Cardiac muscle cell (in vitro differentiated cells and primary cell): Measurements from ENCODE around the gene SIRT2. TPM values are rescaled to one million over a fixed set of nuclear protein-coding genes. Genes with fewer than 3 reads are reported as not detected.

Source experiments
- DNase-seq, 2 donors: peaks; one replicate each; pipeline versions ENCODE4 v3.0.0 to v3.0.0-alpha.2; 2010 to 2017; ENCODE audit warnings: low read depth in 1 of 2, low spot score in 1 of 2
- H3K27ac ChIP-seq: fragments of 200-600 bp; sonication (generic); 2 replicates; pipeline ENCODE4 v1.5.1; 2016
- H3K27me3 ChIP-seq: fragments of 200-600 bp; sonication (generic); 2 replicates; pipeline ENCODE4 v1.6.0; 2016; ENCODE audit warnings: control low read depth
- H3K36me3 ChIP-seq: fragments of 200-600 bp; sonication (generic); 2 replicates; pipeline ENCODE4 v1.5.1; 2016; ENCODE audit warnings: control low read depth
- H3K4me1 ChIP-seq: fragments of 200-600 bp; sonication (generic); 2 replicates; pipeline ENCODE4 v1.8.1; 2017; ENCODE audit warnings: low read depth, mild to moderate bottlenecking, mixed run types
- H3K4me3 ChIP-seq: fragments of 200-600 bp; sonication (generic); 2 replicates; pipeline ENCODE4 v1.5.1; 2016; ENCODE audit warnings: mild to moderate bottlenecking
- H3K9me3 ChIP-seq: fragments of 200-600 bp; sonication (generic); 2 replicates; pipeline ENCODE4 v1.5.1; 2017; ENCODE audit warnings: low read depth, mild to moderate bottlenecking, control low read depth
- CTCF ChIP-seq: IDR thresholded peaks from 2 replicates; pipeline ENCODE4 v1.5.1; 2012; ENCODE audit warnings: low read depth, mild to moderate bottlenecking, low read length
- polyA plus RNA-seq: library from polyadenylated mRNA; unstranded; fragments of >200 nt; fragmentation: Nextera tagmentation; extraction: Ambion mirVana; gene quantifications from 2 replicates; pipeline ENCODE4 v1.2.1, GENCODE V29; 2016
- total RNA-seq: library from RNA; depleted of rRNA; stranded (reverse); fragments of >200 nt; gene quantifications from 2 replicates; pipeline ENCODE4 v1.2.3, GENCODE V29; 2016

SIRT2 gene
- total and polyA plus RNA-seq, 2 experiments from 2014 or later: 33.4 to 33.5 TPM

DNA sequence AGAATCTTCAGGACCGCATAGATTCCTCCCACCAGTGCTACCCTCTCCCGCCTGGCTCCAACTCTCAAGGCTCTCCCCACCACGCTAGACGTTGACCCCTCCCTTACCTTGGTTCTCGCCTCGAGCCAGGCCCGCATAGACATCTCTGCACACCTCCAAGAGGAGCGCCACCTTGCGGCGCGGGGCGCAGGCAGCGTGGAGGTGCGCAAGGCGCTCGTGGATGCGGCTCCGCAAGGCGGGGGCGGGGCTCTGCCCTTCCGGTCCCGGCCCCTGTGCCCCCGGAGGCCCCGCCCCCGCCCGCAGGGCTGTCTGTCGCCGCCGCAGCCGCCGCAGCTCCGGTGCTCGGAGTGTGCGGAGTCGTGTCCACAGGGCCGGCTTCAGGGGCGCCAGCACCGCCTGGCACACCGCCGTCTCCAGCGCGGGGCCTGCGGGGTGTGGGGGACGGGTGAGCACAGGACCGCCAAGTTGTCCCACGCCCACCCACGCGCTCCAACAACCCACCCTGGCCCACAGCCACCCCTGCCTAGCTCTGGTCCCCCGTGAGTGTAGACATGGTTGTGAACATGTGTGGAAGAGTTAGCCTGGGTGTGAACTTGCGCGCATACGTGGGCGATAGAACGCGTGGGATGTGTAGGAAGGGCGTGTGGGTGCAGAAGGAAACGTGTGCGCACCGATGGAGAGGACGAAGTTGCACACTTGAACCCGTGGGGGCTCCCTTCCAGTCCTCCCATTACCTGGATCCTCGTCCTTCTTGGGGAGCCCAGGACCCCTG is 29.4 kb downstream of the SIRT2 start:
- DNase-seq: peak; percentile 66 to 82
- Histone ChIP-seq H3K9me3 (no peaks in the 10 kb centered on the region), H3K27me3 (no peaks in the 10 kb centered on the region), H3K4me1 (no peaks in the 10 kb centered on the region), H3K4me3 (peak overlapping the region; percentile 11), H3K27ac (no peak overlapping the region), H3K36me3 (no peaks in the 10 kb centered on the region)
- peak; percentile 77 for TF ChIP-seq CTCF

DNA sequence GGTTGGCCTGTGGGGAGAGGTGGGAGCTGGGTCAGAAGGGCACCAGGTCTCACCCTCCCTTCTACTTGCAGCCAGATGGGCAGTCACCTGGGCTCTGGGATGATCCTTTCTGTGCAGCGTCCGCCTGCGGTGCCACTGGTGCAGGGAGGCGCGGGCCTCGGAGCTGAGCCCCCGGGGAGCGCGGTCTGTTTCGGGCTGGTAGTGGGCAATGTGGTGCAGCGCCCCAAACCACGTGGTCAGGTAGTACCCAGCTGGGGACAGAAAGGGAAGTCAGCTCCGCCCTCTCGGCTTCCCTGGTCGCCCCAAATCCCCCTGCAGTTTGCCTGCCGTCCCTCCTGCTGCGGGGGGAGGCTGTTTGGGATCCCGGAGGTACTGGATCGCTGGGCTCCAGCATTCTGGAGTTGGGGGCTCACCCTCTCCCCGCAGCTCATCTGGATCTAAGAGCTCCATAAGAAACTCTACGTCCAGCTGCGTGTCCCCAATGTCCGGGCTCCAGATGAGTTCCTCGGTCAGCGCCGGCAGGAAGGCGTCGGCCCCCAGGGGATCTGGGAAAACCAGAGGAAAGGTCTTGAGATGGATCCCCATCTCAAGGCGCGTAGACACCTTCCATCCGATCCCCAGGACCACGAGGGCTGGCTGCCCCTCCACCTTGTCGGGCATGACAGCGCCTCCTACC is 30.1 kb downstream of the SIRT2 start:
- no peaks in the 10 kb centered on the region for H3K27me3 ChIP-seq
- no peak for DNase-seq
- H3K36me3 ChIP-seq: no peaks in the 10 kb centered on the region
- no peak overlapping the region for H3K27ac ChIP-seq
- H3K4me1 ChIP-seq: no peaks in the 10 kb centered on the region
- TF ChIP-seq CTCF: no peak
- peak overlapping the region; percentile 11 for H3K4me3 ChIP-seq
- no peaks in the 10 kb centered on the region for H3K9me3 ChIP-seq

DNA sequence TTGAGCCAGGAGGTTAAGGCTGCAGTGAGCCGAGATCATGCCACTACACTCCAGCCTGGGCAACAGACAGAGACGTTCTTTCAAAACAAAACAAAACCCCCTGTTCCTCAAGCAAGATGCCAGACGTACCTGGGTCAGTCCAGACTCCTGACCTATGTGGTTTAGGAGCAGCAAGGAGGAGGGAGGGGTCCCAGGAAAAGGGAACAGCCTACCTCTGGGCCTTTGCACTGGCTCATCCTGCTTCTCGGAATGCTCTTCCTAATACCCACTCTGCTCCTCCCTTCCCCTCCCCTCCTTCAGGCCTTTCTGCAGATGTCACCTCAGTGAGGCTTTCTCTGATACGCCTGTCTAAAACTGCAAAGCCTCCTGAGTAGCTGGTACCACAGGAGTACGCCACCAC is 30.9 kb downstream of the SIRT2 start:
- H3K27ac ChIP-seq: no peak overlapping the region
- no peak for TF ChIP-seq CTCF
- no peaks in the 10 kb centered on the region for H3K36me3 ChIP-seq
- H3K27me3 ChIP-seq: no peaks in the 10 kb centered on the region
- DNase-seq: no peak
- H3K4me1 ChIP-seq: no peaks in the 10 kb centered on the region
- no peaks in the 10 kb centered on the region for H3K9me3 ChIP-seq
- no peak overlapping the region for H3K4me3 ChIP-seq

DNA sequence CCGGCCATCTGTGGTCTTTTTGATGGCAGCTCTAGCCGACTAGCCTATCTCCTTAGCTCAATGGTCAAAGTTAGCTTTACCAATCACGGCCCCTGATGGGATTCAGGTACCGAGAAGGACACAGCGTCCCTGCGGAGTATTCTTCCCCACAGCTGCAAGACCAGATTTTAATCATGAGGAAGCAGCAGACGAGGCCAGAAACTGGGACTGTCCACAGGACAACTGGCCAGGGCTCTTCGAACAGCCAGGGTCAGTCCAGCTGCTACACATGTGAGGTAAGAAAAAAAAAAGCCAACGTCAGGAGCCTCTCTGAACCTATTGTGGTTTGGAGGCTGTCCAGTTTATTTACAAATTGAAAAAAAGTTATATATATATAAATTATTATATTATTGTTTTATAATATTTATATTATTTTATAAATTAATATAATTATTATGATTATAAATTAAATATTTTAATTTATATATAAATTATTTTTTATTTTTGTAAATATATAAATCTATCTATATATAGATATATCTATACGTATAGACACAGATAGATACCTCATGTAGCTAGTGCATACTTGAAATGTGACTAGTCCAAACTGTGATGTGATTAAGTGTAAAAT is 32.1 kb downstream of the SIRT2 start:
- Histone ChIP-seq H3K4me1 (no peaks in the 10 kb centered on the region), H3K27ac (no peak overlapping the region), H3K36me3 (no peaks in the 10 kb centered on the region), H3K9me3 (no peaks in the 10 kb centered on the region), H3K4me3 (no peak overlapping the region), H3K27me3 (no peaks in the 10 kb centered on the region)
- no peak for TF ChIP-seq CTCF
- DNase-seq: no peak

DNA sequence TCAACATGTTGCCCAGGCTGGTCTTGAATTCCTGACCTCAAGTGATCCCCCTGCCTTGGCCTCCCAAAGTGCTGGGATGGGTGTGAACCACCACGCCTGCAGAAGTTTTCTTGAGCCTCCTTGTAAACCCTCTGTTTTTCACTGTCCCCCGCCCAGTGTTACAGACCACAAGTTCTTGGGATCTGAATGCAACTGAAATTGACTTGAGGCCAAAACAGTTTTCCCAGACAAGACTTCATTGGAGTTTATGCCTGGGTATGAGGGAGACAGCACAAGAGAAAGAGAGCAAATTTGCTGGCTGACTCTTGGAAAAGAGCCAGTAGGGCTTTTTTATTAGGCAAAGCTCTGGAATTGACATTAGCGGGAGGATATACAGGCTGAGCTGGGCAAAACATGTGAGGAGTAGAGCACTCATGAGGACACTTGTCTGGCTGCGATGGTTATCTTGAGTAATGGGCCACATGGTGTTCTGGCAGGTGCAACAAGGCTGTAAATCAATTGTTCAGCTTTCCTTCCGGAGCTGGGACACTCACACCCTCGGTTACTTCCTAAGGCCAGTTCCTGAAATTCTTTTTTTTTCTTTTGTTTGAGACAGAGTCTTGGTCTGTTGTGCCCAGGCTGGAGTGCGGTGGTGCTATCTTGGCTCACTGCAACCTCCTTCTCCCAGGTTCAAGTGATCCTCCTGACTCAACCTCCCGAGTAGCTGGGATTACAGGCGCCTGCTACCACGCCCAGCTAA is 36.9 kb downstream of the SIRT2 start:
- Histone ChIP-seq H3K4me3 (no peak overlapping the region), H3K27me3 (no peaks in the 10 kb centered on the region), H3K9me3 (no peaks in the 10 kb centered on the region), H3K4me1 (peaks cover 19% of the 10 kb centered on the region), H3K27ac (peak overlapping the region; percentile 10), H3K36me3 (no peaks in the 10 kb centered on the region)
- peak in 1 of 2 donors; percentile 47 for DNase-seq
- TF ChIP-seq CTCF: no peak
